SK-N-SH (cell line): ENCODE results near the gene CA12. TPM values are rescaled to one million over a fixed set of nuclear protein-coding genes. Genes with fewer than 3 reads are reported as not detected.

Experiments used
- CTCF ChIA-PET: fragments of 300-600, 350-600 bp; formaldehyde crosslinking; extraction: SDS; loops from one replicate; lab custom pipeline; 2021; lab: Yijun Ruan, JAX
- POLR2A ChIA-PET: fragments of 350-600 bp; sonication (Branson Sonifier 250); formaldehyde crosslinking; extraction: SDS; loops from one replicate; lab custom pipeline; 2020; ENCODE audit warnings: antibody characterized with exemption, inconsistent platforms; lab: Yijun Ruan, JAX
- DNase-seq: peaks from one replicate; pipeline ENCODE4 v3.0.0; 2012
- H2AFZ ChIP-seq: fragments of 200-600 bp; sonication (generic); 2 replicates; pipeline ENCODE4 v1.8.1; 2016; ENCODE audit warnings: antibody characterized with exemption, mild to moderate bottlenecking, low read depth
- H3F3A ChIP-seq: fragments of 200-600 bp; sonication (generic); replicated peaks from 2 replicates; pipeline ENCODE3; 2016; ENCODE audit warnings: antibody characterized with exemption, mild to moderate bottlenecking; ENCODE audit not compliant: insufficient read depth
- H3K27ac ChIP-seq, 2 experiments: fragments of 200-500 bp in 1 of 2; fragments of 200-600 bp in 1 of 2; sonication (Bioruptor generic) in 1 of 2; sonication (generic), shearing (Covaris generic) in 1 of 2; 2 replicates each; pipeline versions ENCODE4 v1.5.1 to v1.6.1; 2014 to 2016; ENCODE audit warnings: low read depth in 2 of 2, inconsistent platforms in 1 of 2, low read length in 1 of 2, mild to moderate bottlenecking in 1 of 2, mixed read lengths in 1 of 2
- H3K27me3 ChIP-seq: fragments of 200-600 bp; sonication (generic), shearing (Covaris generic); 2 replicates; pipeline ENCODE4 v1.6.1; 2016; ENCODE audit warnings: mixed run types; ENCODE audit not compliant: insufficient read depth
- H3K36me3 ChIP-seq, 2 experiments: fragments of 200-500 bp in 1 of 2; fragments of 200-600 bp in 1 of 2; sonication (Bioruptor generic) in 1 of 2; sonication (generic) in 1 of 2; replicated peaks in 1 of 2; 2 replicates each; pipeline versions ENCODE3 to v1.5.1; 2014 to 2016; ENCODE audit warnings: low read length in 1 of 2, mild to moderate bottlenecking in 1 of 2; ENCODE audit not compliant: insufficient read depth in 2 of 2, control insufficient read depth in 1 of 2
- H3K4me1 ChIP-seq, 2 experiments: fragments of 200-500 bp in 1 of 2; fragments of 200-600 bp in 1 of 2; sonication (Bioruptor generic) in 1 of 2; sonication (generic), shearing (Covaris generic) in 1 of 2; 2 replicates each; pipeline versions ENCODE4 v1.5.1 to v1.6.1; 2014 to 2016; ENCODE audit warnings: low read depth in 1 of 2, low read length in 1 of 2, mixed run types in 1 of 2; ENCODE audit not compliant: insufficient read depth in 2 of 2, control insufficient read depth in 1 of 2
- H3K4me2 ChIP-seq: fragments of 200-600 bp; sonication (generic), shearing (Covaris generic); 2 replicates; pipeline ENCODE4 v1.6.1; 2017; ENCODE audit warnings: mixed run types
- H3K4me3 ChIP-seq, 2 experiments: fragments of 200-500 bp in 1 of 2; fragments of 200-600 bp in 1 of 2; sonication (Bioruptor generic) in 1 of 2; sonication (generic), shearing (Covaris generic) in 1 of 2; 2 replicates each; pipeline versions ENCODE4 v1.5.1 to v1.8.1; 2014 to 2016; ENCODE audit warnings: low read depth in 2 of 2, inconsistent platforms in 1 of 2, low read length in 1 of 2, mild to moderate bottlenecking in 1 of 2, mixed read lengths in 1 of 2, moderate library complexity in 1 of 2
- H3K79me2 ChIP-seq: fragments of 200-600 bp; sonication (generic); 2 replicates; pipeline ENCODE4 v1.8.1; 2017; ENCODE audit warnings: mild to moderate bottlenecking; ENCODE audit not compliant: insufficient read depth
- H3K9ac ChIP-seq: fragments of 200-600 bp; sonication (generic); 2 replicates; pipeline ENCODE4 v1.6.1; 2017; ENCODE audit warnings: mixed run types
- H3K9me2 ChIP-seq: fragments of 200-600 bp; sonication (generic); 2 replicates; pipeline ENCODE4 v1.6.1; 2017; ENCODE audit warnings: mixed run types
- H3K9me3 ChIP-seq: fragments of 200-600 bp; sonication (generic); 2 replicates; pipeline ENCODE4 v1.6.1; 2017; ENCODE audit warnings: mixed run types, mild to moderate bottlenecking, moderate library complexity
- H4K20me1 ChIP-seq: fragments of 200-600 bp; sonication (generic); 2 replicates; pipeline ENCODE4 v1.6.1; 2017; ENCODE audit warnings: mild to moderate bottlenecking, mixed run types; ENCODE audit not compliant: insufficient read depth
- CHD2 ChIP-seq: fragments of 150-350 bp; IDR thresholded peaks from 2 replicates; pipeline ENCODE4 v1.6.1; 2018; ENCODE audit warnings: low read length; ENCODE audit not compliant: partially characterized antibody
- CTCF ChIP-seq: fragments of 200-600 bp; sonication (generic); IDR thresholded peaks from 2 replicates; pipeline ENCODE4 v1.6.1; 2017; ENCODE audit warnings: antibody characterized with exemption, mild to moderate bottlenecking, moderate library complexity
- ELF1 ChIP-seq: IDR thresholded peaks from 2 replicates; pipeline ENCODE4 v1.4.0; 2012
- EZH2phosphoT487 ChIP-seq: fragments of 200-600 bp; sonication (generic); IDR thresholded peaks from 2 replicates; pipeline ENCODE4 v1.6.1; 2017; ENCODE audit warnings: low read depth, mixed run types, mild to moderate bottlenecking, antibody characterized with exemption, moderate library complexity, borderline replicate concordance
- FOSL2 ChIP-seq: IDR thresholded peaks from 2 replicates; pipeline ENCODE4 v1.4.0; 2012; ENCODE audit warnings: low read depth, mild to moderate bottlenecking, moderate library complexity, borderline replicate concordance
- GATA2 ChIP-seq: sonication (generic); formaldehyde crosslinking; IDR thresholded peaks from 2 replicates; pipeline ENCODE4 v1.5.0; 2020; ENCODE audit warnings: mild to moderate bottlenecking, missing genetic modification reagents
- MXI1 ChIP-seq: IDR thresholded peaks from 2 replicates; pipeline ENCODE4 v1.6.1; 2012; ENCODE audit warnings: mild to moderate bottlenecking, low read depth, low read length, improper control_type of control experiment
- NFIC ChIP-seq: IDR thresholded peaks from 2 replicates; pipeline ENCODE4 v1.4.0; 2012; ENCODE audit warnings: borderline replicate concordance
- NRF1 ChIP-seq: IDR thresholded peaks from 2 replicates; pipeline ENCODE4 v1.6.1; 2012; ENCODE audit warnings: low read depth, mild to moderate bottlenecking, low read length
- RCOR1 ChIP-seq: fragments of 150-350 bp; IDR thresholded peaks from 2 replicates; pipeline ENCODE4 v1.6.1; 2017; ENCODE audit warnings: antibody characterized with exemption, low read length
- RXRA ChIP-seq: IDR thresholded peaks from 2 replicates; pipeline ENCODE4 v1.4.0; 2012; ENCODE audit warnings: low read depth, mild to moderate bottlenecking, borderline replicate concordance
- WGBS: methylation state at CpG from one replicate; pipeline ENCODE4 v1.1.6; 2017; ENCODE audit warnings: low lambda C conversion rate; 5-methylcytosine and 5-hydroxymethylcytosine counted together
- polyA plus RNA-seq, 3 experiments: library from polyadenylated mRNA; depleted of rRNA; stranded (reverse); fragments of >200 nt; gene quantifications; 2 replicates each; pipeline ENCODE4 v1.2.3, GENCODE V29; 2012
- TF ChIP-seq, protein P1 (sequence below): IDR thresholded peaks from 2 replicates; pipeline ENCODE4 v1.6.1; 2012; ENCODE audit warnings: mild to moderate bottlenecking, low read depth, low read length, moderate library complexity
- TF ChIP-seq, protein P2 (sequence below): fragments of 150-350 bp; IDR thresholded peaks from 2 replicates; pipeline ENCODE4 v1.6.1; 2016; ENCODE audit warnings: mild to moderate bottlenecking, low read depth, low read length

The CA12 gene
- polyA plus RNA-seq, 1 of the 3 experiments (the other 2 are of a cell fraction), result 39.4 TPM

DNA sequence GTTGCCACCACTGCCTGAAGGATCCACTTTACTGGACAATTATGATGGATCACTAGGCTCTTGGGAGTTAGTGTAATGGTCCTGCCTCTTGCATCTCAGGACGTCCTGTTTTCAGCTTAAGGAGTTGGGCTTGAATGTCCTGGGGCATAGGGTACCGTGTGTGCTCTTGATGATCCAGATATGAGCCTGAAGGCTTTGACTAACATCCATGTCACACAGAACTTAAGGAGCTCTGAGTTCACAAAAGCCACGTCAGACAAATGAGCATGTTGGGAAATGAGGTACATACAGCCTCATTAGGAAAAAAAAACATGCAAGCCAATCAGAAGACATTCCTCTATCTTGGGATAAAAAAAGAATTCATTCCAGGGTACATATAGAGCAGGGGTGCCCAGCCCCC lies 40.8 kb downstream of the CA12 start:
- 92% methylated on average over 3 of the region's 3 CpGs for WGBS
- H3K27ac ChIP-seq, result no peak overlapping the region
- H3K9me3 ChIP-seq, result no peaks in the 10 kb centered on the region
- no peak overlapping the region for H2AFZ ChIP-seq
- no peak overlapping the region for H3K4me2 ChIP-seq
- no peaks in the 10 kb centered on the region for H3K9me2 ChIP-seq
- peaks cover 0 to 12% of the 10 kb centered on the region in 2 experiments for H3K36me3 ChIP-seq
- no peaks in the 10 kb centered on the region for H3K27me3 ChIP-seq
- TF ChIP-seq GATA2 (CRISPR knock-in tag) (no peak), FOSL2 (no peak), EZH2phosphoT487 (no peak), RCOR1 (no peak), ELF1 (no peak), CHD2 (no peak), RXRA (no peak), CTCF (no peak), NRF1 (no peak), NFIC (no peak), MXI1 (no peak)
- TF ChIP-seq, protein P1, sequence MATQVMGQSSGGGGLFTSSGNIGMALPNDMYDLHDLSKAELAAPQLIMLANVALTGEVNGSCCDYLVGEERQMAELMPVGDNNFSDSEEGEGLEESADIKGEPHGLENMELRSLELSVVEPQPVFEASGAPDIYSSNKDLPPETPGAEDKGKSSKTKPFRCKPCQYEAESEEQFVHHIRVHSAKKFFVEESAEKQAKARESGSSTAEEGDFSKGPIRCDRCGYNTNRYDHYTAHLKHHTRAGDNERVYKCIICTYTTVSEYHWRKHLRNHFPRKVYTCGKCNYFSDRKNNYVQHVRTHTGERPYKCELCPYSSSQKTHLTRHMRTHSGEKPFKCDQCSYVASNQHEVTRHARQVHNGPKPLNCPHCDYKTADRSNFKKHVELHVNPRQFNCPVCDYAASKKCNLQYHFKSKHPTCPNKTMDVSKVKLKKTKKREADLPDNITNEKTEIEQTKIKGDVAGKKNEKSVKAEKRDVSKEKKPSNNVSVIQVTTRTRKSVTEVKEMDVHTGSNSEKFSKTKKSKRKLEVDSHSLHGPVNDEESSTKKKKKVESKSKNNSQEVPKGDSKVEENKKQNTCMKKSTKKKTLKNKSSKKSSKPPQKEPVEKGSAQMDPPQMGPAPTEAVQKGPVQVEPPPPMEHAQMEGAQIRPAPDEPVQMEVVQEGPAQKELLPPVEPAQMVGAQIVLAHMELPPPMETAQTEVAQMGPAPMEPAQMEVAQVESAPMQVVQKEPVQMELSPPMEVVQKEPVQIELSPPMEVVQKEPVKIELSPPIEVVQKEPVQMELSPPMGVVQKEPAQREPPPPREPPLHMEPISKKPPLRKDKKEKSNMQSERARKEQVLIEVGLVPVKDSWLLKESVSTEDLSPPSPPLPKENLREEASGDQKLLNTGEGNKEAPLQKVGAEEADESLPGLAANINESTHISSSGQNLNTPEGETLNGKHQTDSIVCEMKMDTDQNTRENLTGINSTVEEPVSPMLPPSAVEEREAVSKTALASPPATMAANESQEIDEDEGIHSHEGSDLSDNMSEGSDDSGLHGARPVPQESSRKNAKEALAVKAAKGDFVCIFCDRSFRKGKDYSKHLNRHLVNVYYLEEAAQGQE, result no peak
- TF ChIP-seq, protein P2, sequence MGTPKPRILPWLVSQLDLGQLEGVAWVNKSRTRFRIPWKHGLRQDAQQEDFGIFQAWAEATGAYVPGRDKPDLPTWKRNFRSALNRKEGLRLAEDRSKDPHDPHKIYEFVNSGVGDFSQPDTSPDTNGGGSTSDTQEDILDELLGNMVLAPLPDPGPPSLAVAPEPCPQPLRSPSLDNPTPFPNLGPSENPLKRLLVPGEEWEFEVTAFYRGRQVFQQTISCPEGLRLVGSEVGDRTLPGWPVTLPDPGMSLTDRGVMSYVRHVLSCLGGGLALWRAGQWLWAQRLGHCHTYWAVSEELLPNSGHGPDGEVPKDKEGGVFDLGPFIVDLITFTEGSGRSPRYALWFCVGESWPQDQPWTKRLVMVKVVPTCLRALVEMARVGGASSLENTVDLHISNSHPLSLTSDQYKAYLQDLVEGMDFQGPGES, result no peak
- CTCF ChIA-PET, result interaction anchor here (0.6 kb wide), 1 partner anchor 14 kb away, joined by 3 read pairs; no protein-coding TSS in a partner anchor
- H3K4me1 ChIP-seq, result peaks cover 4 to 32% of the 10 kb centered on the region in 2 experiments; a peak in 3 of 4 replicates
- no peaks in the 10 kb centered on the region for H4K20me1 ChIP-seq
- POLR2A ChIA-PET, result no interaction called here
- H3K4me3 ChIP-seq, result no peak overlapping the region
- H3K9ac ChIP-seq, result no peak overlapping the region
- H3K79me2 ChIP-seq, result no peaks in the 10 kb centered on the region; the same call in 1 of the 2 replicates
- DNase-seq, result no peak
- peaks cover 3% of the 10 kb centered on the region for H3F3A ChIP-seq
